HG02981 (cell line): ENCODE measurements around the gene GOLGA6L10.
"Not testable (repeated sequence)": the region's sequence is repeated elsewhere in the genome, so short reads cannot be mapped to it uniquely, and the experiment has no call there.

Experiments
- ATAC-seq: cut with Tn5 transposase; IDR thresholded peaks from one replicate; pipeline ENCODE4 v1.9.1; 2021; ENCODE audit warnings: mild to moderate bottlenecking, moderate library complexity; ENCODE audit not compliant: unreplicated experiment

The GOLGA6L10 gene, protein sequence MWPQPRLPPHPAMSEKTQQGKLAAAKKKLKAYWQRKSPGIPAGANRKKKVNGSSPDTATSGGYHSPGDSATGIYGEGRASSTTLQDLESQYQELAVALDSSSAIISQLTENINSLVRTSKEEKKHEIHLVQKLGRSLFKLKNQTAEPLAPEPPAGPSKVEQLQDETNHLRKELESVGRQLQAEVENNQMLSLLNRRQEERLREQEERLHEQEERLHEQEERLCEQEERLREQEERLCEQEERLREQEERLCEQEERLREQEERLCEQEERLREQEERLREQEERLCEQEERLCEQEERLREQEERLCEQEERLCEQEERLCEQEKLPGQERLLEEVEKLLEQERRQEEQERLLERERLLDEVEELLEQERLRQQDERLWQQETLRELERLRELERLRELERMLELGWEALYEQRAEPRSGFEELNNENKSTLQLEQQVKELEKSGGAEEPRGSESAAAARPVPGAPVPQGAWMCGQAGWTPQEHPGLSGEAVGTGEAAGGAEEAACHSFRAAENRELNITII

DNA sequence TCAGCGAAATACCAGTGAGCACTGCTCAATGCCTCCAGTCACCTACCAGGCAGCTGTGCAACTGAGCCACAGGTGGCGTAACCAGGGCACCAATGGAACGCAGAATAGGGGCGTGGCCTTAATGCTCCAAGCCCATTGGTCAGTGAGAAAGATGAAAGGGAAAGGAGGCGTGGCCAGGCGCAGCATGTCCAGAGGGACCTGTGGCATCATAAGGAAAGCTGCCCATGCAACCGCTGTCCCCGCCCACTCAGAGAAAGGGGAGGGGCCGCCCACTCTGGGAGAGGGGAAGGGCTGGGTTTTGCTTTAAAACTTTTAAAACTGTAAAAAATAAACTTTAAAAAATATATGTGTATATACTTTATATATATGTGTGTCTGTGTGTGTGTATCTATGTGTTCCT is at the start of gene GOLGA6L10:
Gene GOLGA6L10 (minus strand): TSS at position 101 of the 400 bp plus-strand sequence. CDS start 100 bp downstream, at position 1.
- ATAC-seq, result not testable (repeated sequence)

DNA sequence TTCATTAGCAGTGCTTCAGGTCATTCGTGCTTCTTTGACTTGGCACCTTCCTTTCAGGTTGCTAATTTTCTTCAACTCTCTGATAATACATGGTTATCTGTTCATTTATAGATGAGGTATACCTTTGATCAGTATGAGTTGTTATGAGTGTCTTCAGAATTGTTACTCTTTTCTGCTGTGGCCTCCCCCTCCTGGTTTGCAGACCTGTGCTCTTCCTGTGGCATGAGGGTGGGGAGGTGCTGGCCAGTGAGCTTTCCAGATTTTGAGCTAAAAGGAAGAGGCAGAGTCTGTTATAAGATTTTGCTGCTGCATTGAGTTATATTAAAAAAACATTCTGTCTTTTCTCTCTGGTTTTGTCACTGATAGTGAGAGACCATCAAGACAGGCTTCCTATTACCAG is 49.5 kb upstream of the GOLGA6L10 start:
- peak; percentile 22 for ATAC-seq

DNA sequence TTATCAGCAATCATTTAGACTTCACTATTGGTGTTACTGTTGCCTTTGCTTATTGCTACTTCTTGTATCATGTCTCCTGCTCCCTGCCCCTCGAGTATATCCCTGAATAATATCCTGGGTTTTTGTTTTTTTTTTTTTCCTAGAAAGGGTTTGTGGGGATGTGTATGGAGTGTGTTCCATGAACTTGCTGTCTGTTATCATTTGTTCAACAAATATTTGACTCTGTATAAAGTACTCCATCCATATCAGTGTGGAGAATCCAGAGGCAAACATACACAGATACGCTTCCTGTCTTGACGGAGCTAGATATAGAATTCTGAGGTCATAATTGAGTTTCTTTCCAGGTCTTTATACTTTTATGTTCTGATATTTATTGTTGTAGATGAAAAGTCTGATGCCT is 48.5 kb upstream of the GOLGA6L10 start:
- no peak for ATAC-seq

DNA sequence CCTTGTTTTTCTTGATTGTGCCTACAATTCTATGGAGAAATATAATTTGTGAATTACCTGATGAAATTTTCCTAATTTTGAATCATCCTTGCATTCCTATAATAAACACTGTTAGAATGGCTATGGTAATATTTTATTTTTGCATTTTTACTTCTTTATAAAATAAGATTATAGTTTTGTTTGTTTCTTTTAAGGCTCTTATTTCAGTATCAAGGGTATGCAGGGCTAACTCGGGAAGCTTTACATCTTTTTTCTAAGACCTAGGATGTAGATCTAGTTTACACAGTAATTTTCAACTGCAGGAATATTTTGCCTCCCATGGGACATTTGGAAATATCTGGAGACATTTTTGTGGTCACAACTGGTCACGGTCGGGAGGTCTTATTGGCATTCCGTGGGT is 46.5 kb upstream of the GOLGA6L10 start:
- ATAC-seq, result not testable (repeated sequence)

DNA sequence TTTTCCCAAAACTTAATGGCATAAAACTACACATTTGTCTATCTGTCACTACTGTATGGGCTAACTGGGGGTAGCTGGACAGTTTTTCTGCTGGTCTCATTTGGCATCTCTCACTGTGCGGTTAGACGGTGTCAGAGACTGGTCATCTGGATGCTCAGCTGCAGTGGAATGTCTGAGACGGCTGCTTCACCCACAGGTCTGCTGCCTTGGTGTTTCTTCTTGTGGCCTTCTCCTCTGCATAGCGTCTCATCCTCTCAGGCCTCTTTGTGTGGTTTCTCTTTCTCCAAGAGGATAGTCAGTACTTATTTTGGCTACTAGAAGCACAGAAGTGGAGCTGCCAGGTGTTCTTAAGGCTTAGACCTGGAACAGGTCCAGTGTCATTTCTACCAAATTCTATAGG is 44.4 kb upstream of the GOLGA6L10 start:
- no peak for ATAC-seq

DNA sequence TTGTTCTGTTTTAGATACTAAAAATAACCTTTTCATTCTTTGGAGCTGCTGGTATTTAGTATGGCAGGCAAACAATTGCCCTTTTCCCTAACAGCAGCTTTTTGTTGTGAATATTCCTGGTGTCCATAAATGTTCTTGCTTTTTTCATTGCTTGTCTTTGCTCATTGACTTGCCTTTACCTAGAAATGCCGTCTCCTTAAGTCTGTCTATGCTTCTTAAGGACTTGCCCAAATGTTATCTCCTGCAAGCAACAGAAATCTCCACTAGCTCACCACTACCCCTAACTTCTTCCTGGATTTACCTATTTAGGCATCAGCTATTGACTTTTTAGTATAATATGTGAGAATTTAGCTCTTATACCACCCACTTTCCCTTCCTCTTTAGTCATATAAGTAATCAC is 42.8 kb upstream of the GOLGA6L10 start:
- ATAC-seq, result not testable (repeated sequence)

DNA sequence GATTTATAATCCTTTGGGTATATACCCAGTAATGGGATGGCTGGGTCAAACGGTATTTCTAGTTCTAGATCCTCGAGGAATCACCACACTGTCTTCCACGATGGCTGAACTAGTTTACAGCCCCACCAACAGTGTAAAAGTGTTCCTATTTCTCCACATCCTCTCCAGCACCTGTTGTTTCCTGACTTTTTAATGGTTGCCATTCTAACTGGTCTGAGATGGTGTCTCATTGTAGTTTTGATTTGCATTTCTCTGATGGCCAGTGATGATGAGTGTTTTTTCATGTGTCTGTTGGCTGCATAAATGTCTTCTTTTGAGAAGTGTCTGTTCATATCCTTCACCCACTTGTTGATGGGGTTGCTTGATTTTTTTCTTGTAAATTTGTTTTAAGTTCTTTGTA is 40.9 kb upstream of the GOLGA6L10 start:
- not testable (repeated sequence) for ATAC-seq

DNA sequence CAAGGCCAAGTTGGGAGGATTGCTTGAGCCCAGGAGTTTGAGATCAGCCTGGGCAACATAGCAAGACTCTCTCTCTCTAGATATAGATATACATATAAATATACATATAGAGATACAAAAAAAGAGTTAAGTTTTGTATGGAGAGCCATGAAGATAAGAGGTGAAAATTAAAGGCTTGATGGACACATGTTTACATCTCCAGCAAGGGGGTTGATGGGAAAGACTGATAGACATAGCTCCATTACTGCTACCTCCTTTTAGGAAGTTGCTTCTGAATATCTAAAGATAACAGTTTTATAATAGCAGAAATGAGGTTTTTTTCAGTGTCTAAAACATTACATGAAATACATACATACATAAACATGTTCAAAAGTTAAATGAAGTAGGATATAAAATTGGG is 37.9 kb upstream of the GOLGA6L10 start:
- ATAC-seq, result not testable (repeated sequence)

DNA sequence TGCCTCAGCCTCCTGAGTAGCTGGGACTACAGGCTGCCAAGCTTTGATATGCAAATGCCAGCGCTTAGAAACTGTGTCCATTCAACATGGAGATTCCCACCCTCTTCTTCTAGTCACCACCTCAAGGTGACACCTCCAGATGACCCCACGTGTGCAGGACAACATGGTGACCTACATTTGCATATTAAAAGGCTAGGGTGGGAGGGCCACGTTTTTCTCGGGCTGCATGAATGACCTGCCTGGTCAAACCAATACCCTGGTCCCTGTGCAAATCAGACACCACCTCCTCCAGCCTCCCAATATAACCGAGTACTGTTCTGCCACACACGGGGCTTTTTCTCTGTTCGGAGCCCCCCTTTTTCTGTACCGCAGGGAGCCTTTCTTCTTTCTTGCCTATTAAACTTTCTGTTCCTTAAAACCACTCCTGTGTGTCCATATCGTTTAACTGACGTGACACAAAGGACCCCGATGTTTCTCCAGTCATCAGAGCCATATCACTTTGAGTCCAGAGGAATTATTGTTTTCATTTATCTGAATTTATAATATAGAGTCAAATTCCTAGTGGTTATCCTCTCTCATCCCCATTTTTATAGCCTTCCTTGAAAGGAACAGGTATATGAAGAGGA is 32.2 kb upstream of the GOLGA6L10 start:
- not testable (repeated sequence) for ATAC-seq

DNA sequence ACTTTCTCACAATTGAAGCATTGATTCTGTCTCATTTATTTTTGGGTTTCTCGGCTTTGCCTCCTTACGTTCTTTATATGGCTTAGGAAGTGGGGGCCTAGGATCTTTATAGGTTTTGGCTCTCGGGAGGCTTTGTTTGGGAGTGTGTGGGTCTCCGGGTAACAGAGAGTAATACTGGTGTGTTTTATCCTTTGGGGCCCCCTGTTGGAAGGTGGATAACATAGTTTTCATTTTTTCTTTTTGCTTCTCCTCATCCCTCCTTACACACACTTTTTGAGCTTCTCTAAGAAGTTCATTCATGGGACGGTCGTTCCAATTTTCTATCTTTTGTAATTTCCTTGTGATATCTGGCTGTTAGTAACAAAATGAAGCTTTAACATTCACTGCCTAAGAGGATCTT is 30.3 kb upstream of the GOLGA6L10 start:
- ATAC-seq, result not testable (repeated sequence)

DNA sequence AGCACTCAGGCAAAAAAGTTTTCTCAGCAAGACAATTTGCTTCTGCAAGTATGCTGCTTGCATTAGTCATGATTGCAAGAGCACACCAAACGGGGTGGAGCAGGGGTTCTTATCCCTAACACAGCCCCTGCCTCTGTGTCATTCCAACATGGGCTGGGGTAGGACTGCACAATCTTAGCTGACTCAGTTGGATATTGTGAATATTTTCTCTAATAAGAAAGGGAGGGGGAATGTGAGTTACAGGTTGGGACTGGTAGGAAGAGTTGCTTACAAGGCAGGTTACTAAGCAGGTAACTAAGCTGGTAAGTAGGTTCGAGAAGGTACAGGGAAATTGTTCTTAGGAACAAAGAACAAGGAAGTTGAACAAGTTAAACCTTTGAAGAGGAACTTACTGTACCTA is 24.4 kb upstream of the GOLGA6L10 start:
- ATAC-seq, result not testable (repeated sequence)

DNA sequence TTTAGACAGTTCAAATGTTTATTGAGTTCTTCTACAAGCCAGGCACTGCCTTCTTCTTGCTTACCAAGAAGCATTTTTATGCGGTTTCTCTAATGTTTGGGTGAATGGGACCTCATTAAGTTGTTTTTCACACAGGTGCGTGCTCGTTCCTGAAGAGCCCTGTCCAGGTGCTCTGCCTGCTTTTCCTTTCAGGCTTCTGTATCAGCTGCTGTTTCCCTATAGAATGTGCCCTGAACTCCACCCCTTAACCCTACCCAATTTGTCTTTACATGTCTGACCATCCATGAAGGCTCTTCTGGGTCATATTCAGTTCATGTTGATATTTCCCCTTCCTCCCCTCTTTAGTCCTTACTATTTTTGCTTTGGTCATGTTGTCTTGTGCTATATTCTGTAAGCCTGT is 22.4 kb upstream of the GOLGA6L10 start:
- ATAC-seq, result no peak

DNA sequence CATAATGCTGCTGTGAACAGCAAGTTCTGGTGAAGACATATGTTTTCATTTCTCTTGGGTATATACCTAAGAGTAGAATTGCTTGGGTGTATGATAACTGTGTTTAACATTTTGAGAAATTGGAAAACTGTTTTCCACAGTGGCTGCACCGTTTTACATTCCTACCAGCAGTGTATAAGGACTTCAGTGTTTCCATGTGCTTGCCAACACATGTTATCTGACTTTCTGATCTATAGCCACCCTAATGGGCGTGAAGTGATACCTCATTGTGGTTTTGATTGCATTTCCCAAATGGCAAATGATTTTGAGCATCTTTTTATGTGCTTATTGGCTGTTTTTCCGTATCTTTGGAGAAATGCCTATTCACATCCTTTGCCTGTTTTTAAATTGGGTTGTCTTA is 18.5 kb upstream of the GOLGA6L10 start:
- ATAC-seq, result not testable (repeated sequence)

DNA sequence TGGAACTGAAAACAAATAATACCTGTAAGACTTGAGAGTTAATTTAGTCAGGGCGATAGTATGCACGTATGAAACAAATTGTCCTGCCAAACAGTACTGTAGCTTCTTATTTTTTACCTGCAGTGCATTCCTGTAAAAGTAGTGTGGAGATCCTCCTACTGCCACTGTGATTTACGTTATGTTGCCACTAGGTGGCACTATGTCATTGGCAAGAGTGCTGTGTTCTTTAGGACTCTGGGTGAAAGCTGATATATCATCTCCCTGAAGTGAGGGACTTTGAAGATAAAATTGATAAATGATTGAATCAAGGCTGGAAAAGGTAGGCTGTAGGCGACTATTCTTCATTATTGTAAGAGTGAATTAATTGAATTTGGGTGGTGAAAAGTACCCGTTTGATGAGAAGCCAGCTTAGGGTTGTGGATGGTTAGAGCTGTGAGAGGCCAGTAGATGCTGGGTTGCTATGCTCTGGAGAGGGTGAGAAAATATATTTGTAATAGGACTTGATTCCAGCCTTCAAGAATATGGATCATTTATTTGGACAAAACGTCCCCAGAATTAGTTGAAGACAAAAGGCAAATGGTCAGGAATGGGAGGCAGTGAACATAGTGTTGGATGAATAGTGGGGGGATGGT is 16.5 kb upstream of the GOLGA6L10 start:
- ATAC-seq, result peak; percentile 88

DNA sequence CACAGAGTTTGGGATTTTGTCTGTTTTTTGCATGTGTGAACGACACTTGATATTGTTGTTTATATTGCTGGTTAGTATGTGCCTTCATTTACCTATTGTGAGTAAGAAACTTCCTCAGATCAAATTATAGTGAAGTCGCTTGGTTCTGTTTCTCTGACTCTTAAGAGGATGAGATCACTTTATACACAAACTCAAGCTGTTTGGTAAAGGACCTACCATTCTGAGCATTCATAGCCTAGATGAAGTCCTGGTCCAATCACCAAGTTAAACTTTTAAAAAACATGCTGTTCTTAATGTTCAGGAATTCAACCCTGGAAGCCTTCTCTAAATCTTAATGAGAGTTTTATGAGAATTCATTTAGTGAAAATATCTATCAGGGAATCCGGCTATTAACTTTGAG is 15.3 kb upstream of the GOLGA6L10 start:
- ATAC-seq, result not testable (repeated sequence)

DNA sequence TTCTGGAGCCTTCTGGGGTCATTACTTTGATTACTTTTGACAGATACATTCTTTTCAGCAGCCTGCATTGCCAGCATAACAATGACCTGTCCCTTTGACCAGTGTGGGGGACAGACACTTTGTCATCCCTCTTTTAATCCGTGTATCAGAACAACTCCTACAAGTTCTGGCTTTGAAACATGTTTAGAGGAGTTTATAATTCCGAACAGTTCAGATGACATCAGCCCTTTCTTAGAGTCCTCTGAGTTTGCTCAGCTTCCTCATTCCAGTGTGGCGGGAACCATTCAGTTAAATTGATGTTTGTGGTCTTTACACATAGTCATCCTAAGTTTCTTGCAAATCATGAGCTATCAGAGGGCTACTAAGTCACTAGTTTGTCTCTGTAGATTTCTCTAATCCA is 13.5 kb upstream of the GOLGA6L10 start:
- ATAC-seq, result not testable (repeated sequence)

DNA sequence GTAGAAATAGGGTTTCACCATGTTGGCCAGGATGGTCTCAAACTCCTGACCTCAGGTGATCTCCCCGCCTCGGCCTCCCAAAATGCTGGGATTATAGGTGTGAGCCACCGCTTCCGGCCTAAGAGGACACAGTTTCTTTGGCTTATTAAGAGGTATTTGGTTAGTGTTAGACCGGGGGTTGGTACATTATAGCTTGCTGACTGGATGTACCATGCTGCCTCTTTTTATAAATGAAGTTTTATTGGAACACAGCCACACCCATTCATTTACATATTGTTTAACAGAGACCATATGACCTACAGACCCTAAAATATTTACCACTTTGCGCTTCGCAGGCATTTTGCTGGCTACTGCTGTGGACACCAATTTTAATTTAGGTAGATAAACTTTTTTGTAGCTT is 11.3 kb upstream of the GOLGA6L10 start:
- not testable (repeated sequence) for ATAC-seq

DNA sequence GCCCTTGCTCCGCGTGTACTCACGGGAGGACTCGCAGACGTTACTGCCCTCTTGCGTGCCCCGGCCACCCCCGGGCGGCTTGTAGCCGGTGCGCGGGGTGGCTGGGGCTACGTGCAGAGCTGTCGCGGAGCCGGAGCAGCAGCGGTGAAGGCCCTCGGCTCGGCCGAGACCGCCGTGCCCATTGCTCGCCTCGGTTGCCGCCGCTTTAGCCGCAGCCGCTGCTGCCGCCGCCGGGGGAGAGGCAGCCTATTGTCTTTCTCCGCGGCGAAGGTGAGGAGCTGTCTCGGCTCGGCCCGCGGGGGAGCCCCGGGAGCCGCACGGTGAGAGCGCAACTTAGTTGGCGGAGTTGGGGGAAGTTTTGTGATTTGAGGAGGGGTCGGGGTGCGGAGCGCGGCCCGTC is 5.8 kb upstream of the GOLGA6L10 start:
- not testable (repeated sequence) for ATAC-seq

DNA sequence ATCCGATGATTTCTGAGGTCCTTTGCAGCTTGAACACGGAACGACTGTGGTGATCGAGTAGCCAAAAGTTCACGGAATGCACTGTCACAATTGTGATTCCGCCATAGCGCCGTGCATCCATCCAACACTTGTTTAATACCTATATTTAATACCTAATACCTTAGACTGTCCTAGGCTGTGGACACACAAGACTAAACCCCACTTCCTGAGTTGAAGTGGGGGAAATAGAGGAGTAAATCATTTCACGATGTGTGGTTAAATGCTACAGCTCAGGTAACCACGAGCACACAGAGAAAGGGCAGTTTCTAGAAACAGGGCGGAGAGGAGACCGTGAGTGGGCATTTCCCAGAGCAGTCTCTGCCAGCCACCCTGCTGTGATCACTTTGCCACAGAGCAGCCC is 5.3 kb upstream of the GOLGA6L10 start:
- ATAC-seq, result not testable (repeated sequence)

DNA sequence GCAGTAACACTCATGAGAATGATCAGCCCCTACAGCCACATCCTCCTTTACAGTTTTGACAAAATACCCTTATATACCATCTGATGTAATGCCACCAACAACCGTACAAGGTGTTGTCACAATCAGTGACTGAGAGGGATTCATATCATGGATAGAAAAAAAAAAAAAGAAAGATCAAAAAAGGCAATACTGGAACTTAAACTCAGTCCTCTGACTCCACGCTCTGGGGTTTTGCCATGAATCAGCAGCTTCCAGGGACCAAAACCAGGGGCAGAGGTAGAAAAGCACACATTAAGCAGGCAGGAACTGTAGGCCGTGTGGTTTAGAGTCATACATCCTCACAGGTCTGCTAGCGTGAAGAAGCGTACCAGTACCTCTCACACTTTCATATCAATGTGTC is 1.6 kb downstream of the GOLGA6L10 start:
- ATAC-seq, result not testable (repeated sequence)

DNA sequence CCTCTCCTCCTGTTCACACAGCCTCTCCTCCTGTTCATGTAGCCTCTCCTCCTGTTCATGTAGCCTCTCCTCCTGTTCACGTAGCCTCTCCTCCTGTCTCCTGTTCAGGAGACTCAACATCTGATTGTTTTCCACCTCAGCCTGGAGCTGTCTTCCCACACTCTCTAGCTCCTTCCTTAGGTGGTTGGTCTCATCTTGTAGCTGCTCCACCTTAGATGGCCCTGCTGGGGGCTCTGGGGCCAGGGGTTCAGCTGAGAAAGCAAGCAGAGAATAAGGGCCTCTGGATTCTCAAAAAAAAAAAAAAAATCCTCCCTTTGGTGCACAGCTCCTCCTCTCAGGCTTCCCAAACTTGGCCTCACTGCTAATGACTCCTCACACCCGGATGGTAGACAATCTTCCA is 4.1 kb downstream of the GOLGA6L10 start:
- not testable (repeated sequence) for ATAC-seq
